Superior temporal gyrus (tissue), 1 donor: Measurements from ENCODE around the gene DBNDD2.
A peak's percentile ranks its signal among the peaks of the same experiment; 100 is the strongest.

ENCODE experiments used
- DNase-seq: peaks from one replicate; pipeline ENCODE4 v3.0.0-alpha.2; 2016; ENCODE audit errors: extremely low spot score

The DBNDD2 gene

GRCh38 chr20:45407783-45408645, at the start of gene DBNDD2:
DBNDD2 (plus strand) TSS chr20:45408289; CDS start chr20:45408468, 179 bp downstream.
- DNase-seq = peak; percentile 95

GRCh38 chr20:45359069-45359405, 49.1 kb upstream of the DBNDD2 start:
- no peak for DNase-seq

- DNase-seq = no peak
Observed at GRCh38 chr20:45359406-45360148, 48.5 kb upstream of the DBNDD2 start.

GRCh38 chr20:45361793-45362192, 46.3 kb upstream of the DBNDD2 start:
- DNase-seq = no peak

- DNase-seq = peak; percentile 99
Observed at GRCh38 chr20:45362804-45363610, 45.1 kb upstream of the DBNDD2 start, which contains the start of gene SYS1. SYS1 (plus strand) TSS chr20:45363156; CDS start chr20:45363532, 376 bp downstream.

- no peak for DNase-seq
Observed at GRCh38 chr20:45363611-45364492, 44.2 kb upstream of the DBNDD2 start.

- no peak for DNase-seq
Observed at GRCh38 chr20:45365444-45365970, 42.6 kb upstream of the DBNDD2 start.

GRCh38 chr20:45366192-45366591, 41.9 kb upstream of the DBNDD2 start:
- DNase-seq = no peak

GRCh38 chr20:45366631-45367030, 41.5 kb upstream of the DBNDD2 start:
- DNase-seq = no peak

- DNase-seq = no peak
Observed at GRCh38 chr20:45367126-45367525, 41.0 kb upstream of the DBNDD2 start.

- no peak for DNase-seq
Observed at GRCh38 chr20:45368221-45368980, 39.7 kb upstream of the DBNDD2 start.

- DNase-seq = no peak
Observed at GRCh38 chr20:45370571-45371160, 37.4 kb upstream of the DBNDD2 start.

GRCh38 chr20:45372241-45372640, 35.8 kb upstream of the DBNDD2 start:
- DNase-seq = no peak

- DNase-seq = no peak
Observed at GRCh38 chr20:45372646-45373352, 35.3 kb upstream of the DBNDD2 start.

- peak; percentile 93 for DNase-seq
Observed at GRCh38 chr20:45373353-45374100, 34.6 kb upstream of the DBNDD2 start.

- no peak for DNase-seq
Observed at GRCh38 chr20:45374101-45374467, 34.0 kb upstream of the DBNDD2 start.

GRCh38 chr20:45374966-45375365, 33.1 kb upstream of the DBNDD2 start:
- no peak for DNase-seq

- DNase-seq = no peak
Observed at GRCh38 chr20:45377269-45377668, 30.8 kb upstream of the DBNDD2 start.
